ENCODE results near the gene FOXP1. TPM values are rescaled to one million over a fixed set of nuclear protein-coding genes. Genes with fewer than 3 reads are reported as not detected.

Gene FOXP1
- total RNA-seq, 1 donor from 2014 or later = 74.2 TPM

DNA sequence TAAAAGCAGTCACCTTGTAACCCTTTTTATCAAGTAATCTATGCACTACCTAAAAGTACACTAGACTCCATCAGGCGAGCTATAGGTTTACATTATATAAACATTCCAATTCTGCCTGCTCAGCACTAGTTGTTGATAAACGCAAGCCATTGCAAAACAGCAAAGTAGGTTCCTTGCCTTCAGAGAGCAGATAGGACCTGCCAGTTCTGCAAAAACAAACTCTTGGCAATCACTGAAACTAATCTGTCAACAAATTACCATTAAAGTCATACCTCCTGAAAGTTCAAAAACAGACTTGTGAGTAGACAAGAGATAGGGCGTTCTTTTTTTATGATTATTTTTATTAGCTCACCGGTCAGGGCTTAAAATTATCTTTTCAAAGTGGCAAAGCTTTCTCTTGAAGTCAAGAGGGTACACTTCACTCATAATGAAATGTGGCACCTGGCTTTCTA, 392.5 kb downstream of the FOXP1 start:
- DNase-seq (ENCODE audit: low spot score) = no peak

GRCh38 chr3:71189480-71189879, 394.0 kb downstream of the FOXP1 start:
- DNase-seq (ENCODE audit: low spot score) = no peak

- no peak for DNase-seq (ENCODE audit: low spot score)
Measured at GRCh38 chr3:71187715-71188114, 395.8 kb downstream of the FOXP1 start.

DNA sequence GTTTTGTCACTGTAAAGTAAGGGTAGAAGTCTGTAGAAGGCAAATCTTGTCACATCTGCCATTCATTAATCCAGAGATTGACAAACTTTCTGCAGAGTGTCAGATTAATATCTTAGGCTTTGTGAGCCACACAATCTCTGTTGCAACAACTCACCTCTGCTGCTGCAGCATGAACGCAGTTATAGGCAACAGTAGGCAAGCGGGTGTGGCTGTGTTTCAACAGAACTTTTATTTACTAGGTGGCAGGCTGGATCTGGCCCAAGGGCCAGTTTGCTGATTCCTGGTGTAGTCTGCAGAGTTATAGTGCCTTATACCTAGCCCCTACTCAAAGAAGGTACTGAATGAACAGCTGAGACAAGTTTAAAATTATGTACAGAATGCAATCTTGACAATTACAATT, 396.7 kb downstream of the FOXP1 start:
- DNase-seq (ENCODE audit: low spot score) = no peak

- no peak for DNase-seq (ENCODE audit: low spot score)
Measured at GRCh38 chr3:71185733-71186455, 397.6 kb downstream of the FOXP1 start.

DNA sequence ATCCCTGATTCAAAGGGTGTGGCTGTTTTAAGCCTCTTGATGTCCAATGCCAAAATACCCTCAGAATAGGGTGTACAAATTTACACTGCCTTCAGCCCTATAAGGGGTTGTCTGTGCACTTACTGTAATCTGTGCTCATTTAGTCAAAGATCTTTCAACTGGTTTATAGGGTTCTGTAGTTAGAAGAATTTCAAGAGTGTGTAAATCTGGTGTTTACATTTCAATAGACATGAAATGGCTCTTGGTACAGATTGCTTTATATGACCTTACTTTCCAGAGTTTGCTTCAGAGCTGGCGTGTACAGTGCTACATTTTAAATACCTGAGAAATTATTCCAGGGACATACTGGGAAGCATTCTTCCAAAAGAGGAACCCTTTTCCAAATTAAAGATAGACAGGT, 399.3 kb downstream of the FOXP1 start:
- DNase-seq (ENCODE audit: low spot score) = no peak

GRCh38 chr3:71183549-71183948, 400.0 kb downstream of the FOXP1 start:
- no peak for DNase-seq (ENCODE audit: low spot score)

GRCh38 chr3:71180524-71180923, 403.0 kb downstream of the FOXP1 start:
- DNase-seq (ENCODE audit: low spot score) = no peak

DNA sequence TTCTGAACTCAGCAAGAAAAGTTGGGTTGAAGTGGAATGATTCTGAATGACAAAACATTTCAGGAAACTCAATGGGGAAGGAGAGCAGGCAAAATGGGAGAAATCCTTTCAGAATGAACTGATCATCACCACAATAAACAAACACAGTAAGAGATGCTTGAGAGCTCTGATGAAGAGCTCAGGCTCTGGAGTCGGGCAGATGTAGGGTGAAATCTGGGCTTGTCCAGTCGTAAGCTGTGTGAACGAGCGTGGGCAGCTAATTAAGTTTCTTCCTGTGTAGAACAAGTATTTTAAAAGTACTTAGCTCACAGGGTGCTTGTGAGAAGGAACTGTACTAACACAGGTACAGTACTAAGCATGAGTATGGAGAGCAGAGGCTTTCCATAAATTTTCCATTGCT, 406.2 kb downstream of the FOXP1 start:
- no peak for DNase-seq (ENCODE audit: low spot score)

- DNase-seq (ENCODE audit: low spot score) = no peak
Measured at GRCh38 chr3:71176366-71176765, 407.2 kb downstream of the FOXP1 start.

DNA sequence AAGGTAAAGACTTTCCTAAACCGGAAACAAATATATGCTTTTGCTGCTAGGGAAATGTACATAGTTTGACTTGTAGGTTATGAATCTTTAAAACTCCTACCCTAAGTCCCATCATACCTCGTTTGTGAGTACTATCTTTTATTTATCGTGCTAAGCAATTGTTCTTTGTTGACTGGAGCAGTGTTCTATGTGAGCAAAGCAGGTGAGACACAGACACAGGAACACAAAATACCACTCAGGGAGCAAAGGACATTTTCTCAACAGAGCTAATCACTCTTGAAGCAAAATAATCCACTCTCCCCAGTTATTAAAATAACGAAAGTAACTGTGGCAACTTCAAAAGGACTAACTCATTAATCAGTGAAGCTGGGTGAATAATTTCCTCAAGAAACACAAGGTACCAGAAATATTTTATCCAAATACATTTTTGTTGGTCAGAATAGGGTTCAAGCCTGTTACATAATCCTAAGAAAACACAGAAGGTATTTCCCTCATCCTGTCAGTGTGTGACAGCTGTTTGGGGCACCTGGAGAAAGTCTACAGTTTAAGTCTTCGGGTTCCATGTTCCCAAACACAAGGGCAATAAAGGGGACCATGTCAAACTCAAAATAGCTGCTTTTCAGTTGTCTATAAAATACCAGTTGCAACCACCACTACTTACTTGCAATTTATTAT, 407.7 kb downstream of the FOXP1 start:
- DNase-seq (ENCODE audit: low spot score) = no peak

DNA sequence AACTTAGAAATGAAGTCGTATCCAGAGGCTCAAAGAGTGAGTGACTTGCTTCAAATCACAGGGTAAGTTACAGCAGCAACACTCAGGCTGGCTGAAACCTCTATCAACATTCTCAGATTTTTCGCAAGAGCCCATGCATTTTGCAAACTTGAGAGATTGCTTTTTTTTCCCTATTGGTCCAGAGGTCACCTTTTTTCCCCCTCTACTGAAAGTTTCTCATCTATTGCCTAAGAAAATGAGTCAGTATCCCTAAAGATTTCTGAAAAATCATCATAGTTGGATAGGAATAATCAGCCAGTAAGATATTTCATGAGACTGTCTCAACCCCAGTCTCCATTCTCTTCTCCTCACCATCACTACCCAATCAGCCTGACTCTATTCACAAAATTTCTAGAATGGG, 410.6 kb downstream of the FOXP1 start:
- no peak for DNase-seq (ENCODE audit: low spot score)

GRCh38 chr3:71172189-71172588, 411.3 kb downstream of the FOXP1 start:
- DNase-seq (ENCODE audit: low spot score) = no peak

GRCh38 chr3:71171247-71171646, 412.3 kb downstream of the FOXP1 start:
- DNase-seq (ENCODE audit: low spot score) = no peak

DNA sequence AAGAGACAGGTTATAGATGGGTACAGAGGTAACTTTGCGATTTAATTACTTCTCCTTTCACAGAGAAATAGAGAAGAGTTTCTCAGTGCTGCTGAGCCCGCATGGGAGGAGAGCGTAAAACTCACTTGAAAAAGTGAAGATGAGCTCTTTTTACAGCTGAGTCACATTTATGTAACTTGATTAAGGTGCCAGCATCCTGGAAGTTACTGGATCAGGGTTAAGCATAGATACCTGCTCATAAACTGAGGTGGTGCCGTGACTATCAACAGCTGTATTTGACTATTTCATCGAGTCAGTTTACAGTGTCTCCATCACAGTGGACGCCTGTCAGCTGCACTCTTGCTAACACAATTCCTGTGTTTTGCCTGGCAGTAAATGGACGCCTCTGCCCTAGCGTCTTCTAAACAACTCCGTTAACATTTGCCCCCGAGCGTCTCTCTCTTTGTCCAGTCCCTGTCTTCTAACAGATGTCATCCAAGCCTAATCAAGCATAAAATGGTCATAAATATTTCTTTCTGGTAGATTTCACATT, 414.6 kb downstream of the FOXP1 start:
- no peak for DNase-seq (ENCODE audit: low spot score)

DNA sequence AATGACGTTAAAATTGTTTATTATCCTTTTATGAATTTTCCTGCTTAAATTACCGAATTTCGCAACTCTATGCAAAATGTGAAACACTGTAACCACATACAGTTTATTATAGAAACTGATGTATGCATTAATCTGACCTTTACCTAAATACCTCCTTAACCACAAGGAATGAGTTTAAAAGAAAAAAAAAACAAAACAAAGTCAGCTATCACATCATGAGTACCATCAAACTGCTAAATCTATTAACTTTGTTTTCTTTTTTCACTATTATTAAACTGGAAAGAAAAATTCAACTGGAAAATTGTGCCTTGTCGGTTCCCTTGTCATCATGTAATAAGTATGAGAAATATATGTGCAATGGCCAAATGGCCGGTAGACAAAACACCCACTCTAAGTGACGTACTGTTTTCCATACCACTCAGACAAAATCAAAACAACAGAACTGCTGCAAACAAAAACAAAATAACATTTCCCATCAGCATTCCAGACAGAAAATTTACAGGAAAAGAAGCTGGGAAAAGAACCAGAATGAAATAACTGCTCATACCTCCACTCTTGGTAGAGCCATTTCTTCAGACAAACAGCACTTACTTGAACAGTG, 415.3 kb downstream of the FOXP1 start:
- DNase-seq (ENCODE audit: low spot score) = no peak

- DNase-seq (ENCODE audit: low spot score) = no peak
Measured at GRCh38 chr3:71166339-71167240, 416.9 kb downstream of the FOXP1 start.

GRCh38 chr3:71164881-71165280, 418.6 kb downstream of the FOXP1 start:
- DNase-seq (ENCODE audit: low spot score) = no peak

GRCh38 chr3:71163198-71163918, 420.2 kb downstream of the FOXP1 start:
- no peak for DNase-seq (ENCODE audit: low spot score)

GRCh38 chr3:71162221-71162620, 421.3 kb downstream of the FOXP1 start:
- no peak for DNase-seq (ENCODE audit: low spot score)

Data from mesenteric fat pad (tissue), 1 donor.